GM23338 (cell line): ENCODE results near the gene HAUS5. TPM values are rescaled to one million over a fixed set of nuclear protein-coding genes. Genes with fewer than 3 reads are reported as not detected.

Experiments used
- ATAC-seq: fragments of 200-7000 bp; cut with Tn5 transposase; 3 replicates; pipeline ENCODE4 v1.9.1; 2020
- DNase-seq: peaks from one replicate; pipeline ENCODE4 v3.0.0-alpha.2; 2015; ENCODE audit warnings: low spot score
- H2AFZ ChIP-seq: fragments of 200-600 bp; sonication (generic); 2 replicates; pipeline ENCODE4 v1.8.0; 2016; ENCODE audit warnings: antibody characterized with exemption, mild to moderate bottlenecking, moderate library complexity
- H3F3A ChIP-seq: fragments of 200-600 bp; sonication (generic); replicated peaks from 2 replicates; pipeline ENCODE4 v1.8.0; 2017; ENCODE audit warnings: antibody characterized with exemption, mixed run types, low read depth
- H3K27ac ChIP-seq: fragments of 200-600 bp; sonication (generic); 2 replicates; pipeline ENCODE4 v1.6.1; 2016; ENCODE audit warnings: low read depth
- H3K27me3 ChIP-seq: fragments of 200-600 bp; sonication (generic); 2 replicates; pipeline ENCODE4 v1.8.0; 2016; ENCODE audit warnings: mild to moderate bottlenecking, mixed run types, moderate library complexity; ENCODE audit not compliant: insufficient read depth
- H3K36me3 ChIP-seq: fragments of 200-600 bp; sonication (generic); 2 replicates; pipeline ENCODE4 v1.8.0; 2016; ENCODE audit warnings: mild to moderate bottlenecking; ENCODE audit not compliant: insufficient read depth
- H3K4me1 ChIP-seq: fragments of 200-600 bp; sonication (generic); 2 replicates; pipeline ENCODE4 v1.8.0; 2016; ENCODE audit warnings: mild to moderate bottlenecking, moderate library complexity; ENCODE audit not compliant: insufficient read depth
- H3K4me2 ChIP-seq: fragments of 200-600 bp; sonication (generic); 2 replicates; pipeline ENCODE4 v1.7.1; 2017; ENCODE audit warnings: mixed run types
- H3K4me3 ChIP-seq: fragments of 200-600 bp; sonication (generic); 2 replicates; pipeline ENCODE4 v1.6.1; 2016; ENCODE audit warnings: mixed run types
- H3K79me2 ChIP-seq: fragments of 200-600 bp; sonication (generic); replicated peaks from 2 replicates; pipeline ENCODE4 v1.8.0; 2017; ENCODE audit warnings: mild to moderate bottlenecking; ENCODE audit not compliant: insufficient read depth
- H3K9me2 ChIP-seq: fragments of 200-600 bp; sonication (generic); 2 replicates; pipeline ENCODE4 v1.8.0; 2017; ENCODE audit not compliant: insufficient read depth
- H4K20me1 ChIP-seq: fragments of 200-600 bp; sonication (generic); replicated peaks from 2 replicates; pipeline ENCODE4 v1.8.0; 2017; ENCODE audit warnings: mild to moderate bottlenecking; ENCODE audit not compliant: insufficient read depth
- H3K27ac Mint-ChIP-seq: 2 replicates; pipeline ENCODE4 v1.8.0; 2020; ENCODE audit warnings: inconsistent platforms, mild to moderate bottlenecking, moderate library complexity, mixed read lengths
- H3K27me3 Mint-ChIP-seq: 3 replicates; pipeline ENCODE4 v1.8.0; 2022; ENCODE audit warnings: low read depth, mild to moderate bottlenecking, moderate library complexity, mixed read lengths, inconsistent platforms; ENCODE audit not compliant: insufficient read depth, poor library complexity
- H3K36me3 Mint-ChIP-seq: 3 replicates; pipeline ENCODE4 v1.8.0; 2021; ENCODE audit warnings: low read depth, mild to moderate bottlenecking, inconsistent platforms, moderate library complexity, mixed read lengths
- H3K4me1 Mint-ChIP-seq: 3 replicates; pipeline ENCODE4 v1.8.0; 2020; ENCODE audit warnings: mild to moderate bottlenecking, inconsistent platforms, mixed read lengths
- H3K4me3 Mint-ChIP-seq: 3 replicates; pipeline ENCODE4 v1.8.0; 2021; ENCODE audit warnings: moderate library complexity, mild to moderate bottlenecking, inconsistent platforms, mixed read lengths
- H3K9me3 Mint-ChIP-seq: 3 replicates; pipeline ENCODE4 v1.8.0; 2020; ENCODE audit warnings: moderate library complexity, mild to moderate bottlenecking, inconsistent platforms, mixed read lengths
- EZH2 ChIP-seq: fragments of 200-600 bp; sonication (generic); IDR thresholded peaks from one replicate; pipeline ENCODE4 v1.8.0; 2017; ENCODE audit warnings: antibody characterized with exemption, mild to moderate bottlenecking, low read depth; ENCODE audit not compliant: unreplicated experiment
- NANOG ChIP-seq: IDR thresholded peaks from 2 replicates; pipeline ENCODE4 v1.6.1; 2016; ENCODE audit warnings: antibody characterized with exemption, borderline replicate concordance
- POLR2AphosphoS5 ChIP-seq: IDR thresholded peaks from 2 replicates; pipeline ENCODE4 v1.6.1; 2016; ENCODE audit warnings: antibody characterized with exemption, low read depth
- REST ChIP-seq: IDR thresholded peaks from one replicate; pipeline ENCODE4 v1.6.1; 2018; ENCODE audit warnings: antibody characterized with exemption; ENCODE audit not compliant: unreplicated experiment
- STAT1 ChIP-seq: IDR thresholded peaks from one replicate; pipeline ENCODE4 v1.6.1; 2016; ENCODE audit warnings: antibody characterized with exemption; ENCODE audit not compliant: unreplicated experiment
- ZNF331 ChIP-seq: fragments of 250-450 bp; sonication (Bioruptor Pico); IDR thresholded peaks from 2 replicates; pipeline ENCODE4 v1.5.0; 2020; ENCODE audit warnings: low read depth, mild to moderate bottlenecking, moderate library complexity
- polyA plus RNA-seq: library from polyadenylated mRNA; unstranded; fragments of >200 nt; fragmentation: Nextera tagmentation; extraction: Ambion mirVana; gene quantifications from 2 replicates; pipeline ENCODE4 v1.2.1, GENCODE V29; 2016
- total RNA-seq: library from RNA; depleted of rRNA; stranded (reverse); fragments of >200 nt; shearing (Covaris generic); gene quantifications from 2 replicates; pipeline ENCODE4 v1.2.3, GENCODE V29; 2014

Gene HAUS5
- total and polyA plus RNA-seq, 2 experiments from 2014 or later, result 21.9 to 23.2 TPM

GRCh38 chr19:35644206-35644986, 31.9 kb downstream of the HAUS5 start:
- peaks cover 28% of the 10 kb centered on the region for H3K27me3 Mint-ChIP-seq
- no peaks in the 10 kb centered on the region; the same call in 2 of the 3 replicates for H3K9me3 Mint-ChIP-seq
- ATAC-seq, result peak; percentile 76
- Histone ChIP-seq H3K4me2 (peak overlapping the region; percentile 95), H3K9me2 (no peaks in the 10 kb centered on the region), H3F3A (0 out of 2 replicates have a peak, but pooled peaks cover 12% of the 10 kb centered on the region), H3K27ac (peak overlapping the region; percentile 57; the same call in 1 of the 2 replicates), H3K36me3 (no peaks in the 10 kb centered on the region), H3K4me1 (peaks cover 29% of the 10 kb centered on the region), H3K27me3 (peaks cover 27% of the 10 kb centered on the region; the same call in 1 of the 2 replicates), H3K79me2 (peaks cover 10% of the 10 kb centered on the region), H3K4me3 (peak overlapping the region; percentile 78), H2AFZ (peak overlapping the region; percentile 93), H4K20me1 (no peaks in the 10 kb centered on the region)
- H3K4me3 Mint-ChIP-seq, result peak overlapping the region; percentile 83
- peak overlapping the region; percentile 61; the same call in 1 of the 2 replicates for H3K27ac Mint-ChIP-seq
- H3K4me1 Mint-ChIP-seq, result peaks cover 33% of the 10 kb centered on the region
- no peaks in the 10 kb centered on the region; the same call in 2 of the 3 replicates for H3K36me3 Mint-ChIP-seq
- TF ChIP-seq NANOG, result no peak
- TF ChIP-seq EZH2, result no peak
- no peak for TF ChIP-seq ZNF331 (CRISPR knock-in tag)
- peak; percentile 43 for TF ChIP-seq REST
- peak; percentile 98 for DNase-seq

- H3K27me3 ChIP-seq, result peaks cover 27% of the 10 kb centered on the region; the same call in 1 of the 2 replicates
- Mint-ChIP-seq H3K4me1 (peaks cover 29% of the 10 kb centered on the region), H3K27me3 (peaks cover 28% of the 10 kb centered on the region), H3K36me3 (no peaks in the 10 kb centered on the region; the same call in 2 of the 3 replicates), H3K4me3 (peak overlapping the region; percentile 83), H3K9me3 (no peaks in the 10 kb centered on the region), H3K27ac (peak overlapping the region; percentile 61; the same call in 1 of the 2 replicates)
- peaks cover 18% of the 10 kb centered on the region for H3K79me2 ChIP-seq
- DNase-seq, result peak; percentile 97
- no peaks in the 10 kb centered on the region for H3K36me3 ChIP-seq
- no peaks in the 10 kb centered on the region for H4K20me1 ChIP-seq
- no peak overlapping the region for H3K27ac ChIP-seq
- peak; percentile 19 for ATAC-seq
- peak; percentile 69 for TF ChIP-seq POLR2AphosphoS5
- no peak for TF ChIP-seq STAT1
- H3K4me2 ChIP-seq, result peak overlapping the region; percentile 95
- H3K4me1 ChIP-seq, result peaks cover 26% of the 10 kb centered on the region
- H3K4me3 ChIP-seq, result peak overlapping the region; percentile 78
- H3K9me2 ChIP-seq, result no peaks in the 10 kb centered on the region
- H2AFZ ChIP-seq, result peak overlapping the region; percentile 93
- 0 out of 2 replicates have a peak, but pooled peaks cover 8% of the 10 kb centered on the region for H3F3A ChIP-seq
These were observed 32.6 kb downstream of the HAUS5 start for GRCh38 chr19:35644987-35645679.
